Vagina (tissue), 2 donors: ENCODE measurements around the gene C1R. TPM values are rescaled to one million over a fixed set of nuclear protein-coding genes. Genes with fewer than 3 reads are reported as not detected.

Experiments
- DNase-seq, 2 donors: peaks; one replicate each; pipeline ENCODE4 v3.0.0-alpha.2; 2017; ENCODE audit errors: extremely low spot score in 2 of 2
- H3K27ac ChIP-seq: fragments of 200-600 bp; sonication (generic); one replicate; pipeline ENCODE4 v1.5.1; 2019
- H3K27me3 ChIP-seq: fragments of 200-600 bp; sonication (generic); one replicate; pipeline ENCODE4 v1.5.1; 2019
- H3K36me3 ChIP-seq, 2 donors: fragments of 200-600 bp; sonication (generic); one replicate each; pipeline ENCODE4 v1.5.1; 2017 to 2019
- H3K4me1 ChIP-seq: fragments of 200-600 bp; sonication (generic); one replicate; pipeline ENCODE4 v1.5.1; 2019
- H3K4me3 ChIP-seq, 2 donors: fragments of 200-600 bp; sonication (generic); 1 replicate in 1 of 2; 2 replicates in 1 of 2; pipeline ENCODE4 v1.5.1; 2016 to 2019
- H3K9me3 ChIP-seq: fragments of 200-600 bp; sonication (generic); one replicate; pipeline ENCODE4 v1.5.1; 2019
- CTCF ChIP-seq, 3 experiments: fragments of 450-650 bp in 2 of 3; fragments of 200-600 bp in 1 of 3; sonication (generic) in 1 of 3; IDR thresholded peaks; one replicate each; pipeline ENCODE4 v1.5.1; 2017 to 2019; ENCODE audit warnings: antibody characterized with exemption in 3 of 3, mild to moderate bottlenecking in 2 of 3, moderate library complexity in 2 of 3
- POLR2A ChIP-seq, 2 donors: fragments of 450-650 bp; IDR thresholded peaks; one replicate each; pipeline ENCODE4 v1.6.1; 2017; ENCODE audit warnings: antibody characterized with exemption in 2 of 2, mild to moderate bottlenecking in 2 of 2, moderate library complexity in 2 of 2
- POLR2AphosphoS5 ChIP-seq, 2 donors: sonication (generic); formaldehyde crosslinking; IDR thresholded peaks; one replicate each; pipeline ENCODE4 v1.9.0; 2017; ENCODE audit warnings: antibody characterized with exemption in 2 of 2, mild to moderate bottlenecking in 2 of 2, low read depth in 1 of 2; ENCODE audit not compliant: insufficient read depth in 1 of 2
- intact Hi-C: fragments of 100-400 bp; cut with DNase I; formaldehyde crosslinking; loops from one replicate; pipeline ENCODE4 v1.15.1; 2023
- total RNA-seq: library from RNA; depleted of rRNA; stranded (reverse); fragments of >200 nt; gene quantifications from one replicate; pipeline ENCODE4 v1.2.3, GENCODE V29; 2016

The C1R gene
- total RNA-seq, 1 donor from 2014 or later = 830 TPM

- H3K4me1 ChIP-seq = peaks cover 53% of the 10 kb centered on the region
- intact Hi-C loops = no loop called here
- H3K9me3 ChIP-seq = no peaks in the 10 kb centered on the region
- no peak for TF ChIP-seq POLR2A (IDR thresholded peaks at IDR 0.05)
- TF ChIP-seq POLR2AphosphoS5 (IDR thresholded peaks at IDR 0.05; ENCODE audit: insufficient read depth in 1 of 2, low read depth in 1 of 2) = no peak
- TF ChIP-seq CTCF (IDR thresholded peaks at IDR 0.05) = no peak
- peaks cover 0 to 45% of the 10 kb centered on the region in 2 donors for H3K36me3 ChIP-seq
- no peak for DNase-seq
- H3K27ac ChIP-seq = peak overlapping the region; percentile 94
- H3K4me3 ChIP-seq = peak overlapping the region in 1 of 2 donors; percentile 68
- H3K27me3 ChIP-seq = no peaks in the 10 kb centered on the region
Measured at GRCh38 chr12:7089196-7089871, 2.9 kb downstream of the C1R start.

GRCh38 chr12:7083125-7083524 lies 9.1 kb downstream of the C1R start:
- intact Hi-C loops = no loop called here
- H3K9me3 ChIP-seq = no peaks in the 10 kb centered on the region
- peaks cover 0 to 61% of the 10 kb centered on the region in 2 donors for H3K36me3 ChIP-seq
- H3K4me1 ChIP-seq = peaks cover 29% of the 10 kb centered on the region
- H3K4me3 ChIP-seq = no peak overlapping the region
- no peak for TF ChIP-seq POLR2AphosphoS5 (IDR thresholded peaks at IDR 0.05; ENCODE audit: insufficient read depth in 1 of 2, low read depth in 1 of 2)
- no peak for TF ChIP-seq CTCF (IDR thresholded peaks at IDR 0.05)
- no peak for TF ChIP-seq POLR2A (IDR thresholded peaks at IDR 0.05)
- no peak overlapping the region for H3K27ac ChIP-seq
- no peaks in the 10 kb centered on the region for H3K27me3 ChIP-seq
- no peak for DNase-seq

- no peak for DNase-seq
- H3K9me3 ChIP-seq = no peaks in the 10 kb centered on the region
- intact Hi-C loops = no loop called here
- H3K4me1 ChIP-seq = peaks cover 37% of the 10 kb centered on the region
- no peaks in the 10 kb centered on the region for H3K27me3 ChIP-seq
- H3K4me3 ChIP-seq = no peak overlapping the region
- peaks cover 0 to 46% of the 10 kb centered on the region in 2 donors for H3K36me3 ChIP-seq
- peak overlapping the region; percentile 84 for H3K27ac ChIP-seq
- TF ChIP-seq POLR2A (IDR thresholded peaks at IDR 0.05) = no peak
Measured at GRCh38 chr12:7081037-7081436, 11.2 kb downstream of the C1R start.

- Histone ChIP-seq H3K27me3 (no peaks in the 10 kb centered on the region), H3K9me3 (no peaks in the 10 kb centered on the region), H3K4me1 (peaks cover 37% of the 10 kb centered on the region), H3K27ac (peak overlapping the region; percentile 84), H3K4me3 (no peak overlapping the region), H3K36me3 (peaks cover 0 to 33% of the 10 kb centered on the region in 2 donors)
- no peak for TF ChIP-seq POLR2AphosphoS5 (IDR thresholded peaks at IDR 0.05; ENCODE audit: insufficient read depth in 1 of 2, low read depth in 1 of 2)
- no peak for TF ChIP-seq CTCF (IDR thresholded peaks at IDR 0.05)
- TF ChIP-seq POLR2A (IDR thresholded peaks at IDR 0.05) = no peak
- intact Hi-C loops = no loop called here
- DNase-seq = no peak
Measured at GRCh38 chr12:7079826-7080125, 12.5 kb downstream of the C1R start.

- peaks cover 0 to 27% of the 10 kb centered on the region in 2 donors for H3K36me3 ChIP-seq
- no peak overlapping the region for H3K27ac ChIP-seq
- H3K27me3 ChIP-seq = no peaks in the 10 kb centered on the region
- no peak for DNase-seq
- no peaks in the 10 kb centered on the region for H3K9me3 ChIP-seq
- intact Hi-C loops = no loop called here
- H3K4me3 ChIP-seq = no peak overlapping the region
- TF ChIP-seq CTCF (IDR thresholded peaks at IDR 0.05) = no peak
- no peak for TF ChIP-seq POLR2A (IDR thresholded peaks at IDR 0.05)
- TF ChIP-seq POLR2AphosphoS5 (IDR thresholded peaks at IDR 0.05; ENCODE audit: insufficient read depth in 1 of 2, low read depth in 1 of 2) = no peak
- peaks cover 37% of the 10 kb centered on the region for H3K4me1 ChIP-seq
Measured at GRCh38 chr12:7078163-7078562, 14.1 kb downstream of the C1R start.
